ENCODE data around the gene SULF2.

SULF2 gene

GRCh38 chr20:47708953-47709833 is 76.1 kb downstream of the SULF2 start:
- DNase-seq, result no peak

- DNase-seq, result no peak
Observed at GRCh38 chr20:47708140-47708807, 77.0 kb downstream of the SULF2 start.

- DNase-seq, result no peak
Observed at GRCh38 chr20:47706345-47706744, 78.9 kb downstream of the SULF2 start.

- DNase-seq, result no peak
Observed at GRCh38 chr20:47705497-47705856, 79.8 kb downstream of the SULF2 start.

- no peak for DNase-seq
Observed at GRCh38 chr20:47704746-47705496, 80.4 kb downstream of the SULF2 start.

GRCh38 chr20:47703748-47704147 is 81.5 kb downstream of the SULF2 start:
- DNase-seq, result no peak

GRCh38 chr20:47701612-47702011 is 83.7 kb downstream of the SULF2 start:
- DNase-seq, result no peak

GRCh38 chr20:47700327-47700726 is 85.0 kb downstream of the SULF2 start:
- no peak for DNase-seq

GRCh38 chr20:47699818-47700217 is 85.5 kb downstream of the SULF2 start:
- no peak for DNase-seq

GRCh38 chr20:47698142-47698541 is 87.1 kb downstream of the SULF2 start:
- no peak for DNase-seq

GRCh38 chr20:47696856-47697255 is 88.4 kb downstream of the SULF2 start:
- DNase-seq, result no peak

GRCh38 chr20:47694021-47694818 is 91.1 kb downstream of the SULF2 start:
- no peak for DNase-seq

GRCh38 chr20:47691625-47692024 is 93.7 kb downstream of the SULF2 start:
- DNase-seq, result no peak

- no peak for DNase-seq
Observed at GRCh38 chr20:47689731-47690130, 95.5 kb downstream of the SULF2 start.

GRCh38 chr20:47688385-47689381 is 96.6 kb downstream of the SULF2 start:
- DNase-seq, result no peak

GRCh38 chr20:47687095-47687987 is 97.9 kb downstream of the SULF2 start:
- DNase-seq, result no peak

GRCh38 chr20:47686545-47686944 is 98.7 kb downstream of the SULF2 start:
- DNase-seq, result no peak

GRCh38 chr20:47684306-47685080 is 100.8 kb downstream of the SULF2 start:
- no peak for DNase-seq

- no peak for DNase-seq
Observed at GRCh38 chr20:47682916-47683315, 102.4 kb downstream of the SULF2 start.
